ENCODE measurements around the gene RASSF9.

RASSF9 gene

DNA sequence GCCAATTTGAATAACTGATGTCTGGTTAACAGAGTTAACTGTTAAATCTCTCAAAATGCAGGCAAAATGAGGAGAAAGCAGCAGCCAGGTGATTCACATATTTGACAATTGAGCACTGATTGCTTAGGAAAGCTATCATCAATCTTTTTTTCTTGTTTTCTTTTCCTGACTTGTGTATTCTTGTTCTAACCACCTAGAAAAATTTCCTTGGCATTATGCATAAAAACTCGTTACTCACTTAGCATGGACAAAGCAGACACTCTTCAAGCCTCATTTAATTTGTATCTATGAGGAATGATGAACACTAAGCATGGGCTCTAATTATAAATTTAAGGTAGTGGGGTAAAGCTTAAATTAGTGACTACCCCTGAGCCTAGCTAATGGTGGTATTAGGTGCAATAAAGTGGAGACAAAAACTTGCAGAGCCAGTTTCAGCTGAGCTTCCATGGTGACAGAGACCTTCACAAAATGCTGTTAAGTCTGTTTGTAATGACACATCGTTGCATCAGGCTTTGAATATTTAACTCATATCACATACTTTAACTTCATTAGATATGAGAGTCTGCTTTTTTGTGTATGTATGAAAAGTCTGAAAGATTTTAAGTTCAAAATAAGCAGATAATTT lies 52.0 kb downstream of the RASSF9 start:
- DNase-seq (ENCODE audit: low read depth), result no peak
- H3K4me3 ChIP-seq (ENCODE audit: low read depth, low read length), result no peak overlapping the region
- TF ChIP-seq, protein P1, sequence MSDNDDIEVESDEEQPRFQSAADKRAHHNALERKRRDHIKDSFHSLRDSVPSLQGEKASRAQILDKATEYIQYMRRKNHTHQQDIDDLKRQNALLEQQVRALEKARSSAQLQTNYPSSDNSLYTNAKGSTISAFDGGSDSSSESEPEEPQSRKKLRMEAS (IDR thresholded peaks at IDR 0.05; ENCODE audit: low read depth, low read length), result no peak
- TF ChIP-seq, protein P2, sequence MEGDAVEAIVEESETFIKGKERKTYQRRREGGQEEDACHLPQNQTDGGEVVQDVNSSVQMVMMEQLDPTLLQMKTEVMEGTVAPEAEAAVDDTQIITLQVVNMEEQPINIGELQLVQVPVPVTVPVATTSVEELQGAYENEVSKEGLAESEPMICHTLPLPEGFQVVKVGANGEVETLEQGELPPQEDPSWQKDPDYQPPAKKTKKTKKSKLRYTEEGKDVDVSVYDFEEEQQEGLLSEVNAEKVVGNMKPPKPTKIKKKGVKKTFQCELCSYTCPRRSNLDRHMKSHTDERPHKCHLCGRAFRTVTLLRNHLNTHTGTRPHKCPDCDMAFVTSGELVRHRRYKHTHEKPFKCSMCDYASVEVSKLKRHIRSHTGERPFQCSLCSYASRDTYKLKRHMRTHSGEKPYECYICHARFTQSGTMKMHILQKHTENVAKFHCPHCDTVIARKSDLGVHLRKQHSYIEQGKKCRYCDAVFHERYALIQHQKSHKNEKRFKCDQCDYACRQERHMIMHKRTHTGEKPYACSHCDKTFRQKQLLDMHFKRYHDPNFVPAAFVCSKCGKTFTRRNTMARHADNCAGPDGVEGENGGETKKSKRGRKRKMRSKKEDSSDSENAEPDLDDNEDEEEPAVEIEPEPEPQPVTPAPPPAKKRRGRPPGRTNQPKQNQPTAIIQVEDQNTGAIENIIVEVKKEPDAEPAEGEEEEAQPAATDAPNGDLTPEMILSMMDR (IDR thresholded peaks at IDR 0.05; ENCODE audit: low read depth, low read length), result no peak
- no peak for TF ChIP-seq MYC (IDR thresholded peaks at IDR 0.05; ENCODE audit: low read depth, low read length)
- no peak for TF ChIP-seq POLR2A (IDR thresholded peaks at IDR 0.05; ENCODE audit: extremely low read depth, insufficient read length)

DNA sequence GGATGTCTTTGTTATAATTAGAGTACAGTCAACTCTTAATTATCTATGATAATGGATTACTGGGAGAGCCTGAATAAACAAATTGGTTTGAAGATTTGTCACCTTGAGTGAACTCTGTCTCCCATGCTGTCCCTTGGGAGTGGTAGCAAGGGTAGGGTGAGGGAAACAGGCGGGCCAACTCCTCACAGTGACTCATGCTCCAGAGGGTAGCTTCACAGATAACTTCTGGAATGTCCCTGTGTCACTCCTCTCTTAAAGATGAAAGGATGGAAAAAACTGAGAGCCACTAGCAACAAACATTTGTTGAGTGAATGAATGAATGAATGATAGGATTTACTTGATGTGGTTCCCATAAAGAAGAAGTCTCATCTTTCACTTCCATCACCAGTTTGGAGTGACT lies 53.5 kb downstream of the RASSF9 start:
- no peak for DNase-seq (ENCODE audit: low read depth)
- no peak overlapping the region for H3K4me3 ChIP-seq (ENCODE audit: low read depth, low read length)
- TF ChIP-seq POLR2A (IDR thresholded peaks at IDR 0.05; ENCODE audit: extremely low read depth, insufficient read length) (no peak), MYC (IDR thresholded peaks at IDR 0.05; ENCODE audit: low read depth, low read length) (no peak)
- TF ChIP-seq, protein P2 (IDR thresholded peaks at IDR 0.05; ENCODE audit: low read depth, low read length), result no peak
- TF ChIP-seq, protein P1 (IDR thresholded peaks at IDR 0.05; ENCODE audit: low read depth, low read length), result no peak

- TF ChIP-seq, protein P1 (IDR thresholded peaks at IDR 0.05; ENCODE audit: low read depth, low read length), result no peak
- TF ChIP-seq MYC (IDR thresholded peaks at IDR 0.05; ENCODE audit: low read depth, low read length) (no peak), POLR2A (IDR thresholded peaks at IDR 0.05; ENCODE audit: extremely low read depth, insufficient read length) (no peak)
- TF ChIP-seq, protein P2 (IDR thresholded peaks at IDR 0.05; ENCODE audit: low read depth, low read length), result no peak
- no peak overlapping the region for H3K4me3 ChIP-seq (ENCODE audit: low read depth, low read length)
- no peak for DNase-seq (ENCODE audit: low read depth)
Observed at GRCh38 chr12:85781766-85782165, 54.4 kb downstream of the RASSF9 start.

- TF ChIP-seq MYC (IDR thresholded peaks at IDR 0.05; ENCODE audit: low read depth, low read length) (no peak), POLR2A (IDR thresholded peaks at IDR 0.05; ENCODE audit: extremely low read depth, insufficient read length) (no peak)
- TF ChIP-seq, protein P2 (IDR thresholded peaks at IDR 0.05; ENCODE audit: low read depth, low read length), result no peak
- TF ChIP-seq, protein P1 (IDR thresholded peaks at IDR 0.05; ENCODE audit: low read depth, low read length), result no peak
- DNase-seq (ENCODE audit: low read depth), result no peak
Observed at GRCh38 chr12:85779768-85780167, 56.4 kb downstream of the RASSF9 start.

GRCh38 chr12:85775091-85775490 lies 61.1 kb downstream of the RASSF9 start:
- no peak overlapping the region for H3K4me3 ChIP-seq (ENCODE audit: low read depth, low read length)
- no peak for TF ChIP-seq POLR2A (IDR thresholded peaks at IDR 0.05; ENCODE audit: extremely low read depth, insufficient read length)
- TF ChIP-seq, protein P2 (IDR thresholded peaks at IDR 0.05; ENCODE audit: low read depth, low read length), result no peak
- TF ChIP-seq, protein P1 (IDR thresholded peaks at IDR 0.05; ENCODE audit: low read depth, low read length), result no peak
- no peak for TF ChIP-seq MYC (IDR thresholded peaks at IDR 0.05; ENCODE audit: low read depth, low read length)
- no peak for DNase-seq (ENCODE audit: low read depth)

More at GRCh38 chr12:85779768-85780167, 56.4 kb downstream of the RASSF9 start:
- no peak overlapping the region for H3K4me3 ChIP-seq (ENCODE audit: low read depth, low read length)

All from NB4 (cell line).